ENCODE measurements around the gene DISC1.

GRCh38 chr1:231965615-231966014 lies 339.0 kb downstream of the DISC1 start:
- TF ChIP-seq CTCF (IDR thresholded peaks at IDR 0.05) (no peak), POLR2A (IDR thresholded peaks at IDR 0.05) (no peak)
